SH-SY5Y (cell line): Measurements from ENCODE around the gene ZFHX3.

ENCODE experiments used
- GATA2 ChIP-seq: IDR thresholded peaks from 2 replicates; pipeline ENCODE4 v1.6.1; 2011; ENCODE audit warnings: mild to moderate bottlenecking, low read depth, low read length
- GATA3 ChIP-seq: IDR thresholded peaks from 2 replicates; pipeline ENCODE4 v1.6.1; 2011; ENCODE audit warnings: low read depth, mild to moderate bottlenecking, low read length, moderate library complexity

ZFHX3 gene

DNA sequence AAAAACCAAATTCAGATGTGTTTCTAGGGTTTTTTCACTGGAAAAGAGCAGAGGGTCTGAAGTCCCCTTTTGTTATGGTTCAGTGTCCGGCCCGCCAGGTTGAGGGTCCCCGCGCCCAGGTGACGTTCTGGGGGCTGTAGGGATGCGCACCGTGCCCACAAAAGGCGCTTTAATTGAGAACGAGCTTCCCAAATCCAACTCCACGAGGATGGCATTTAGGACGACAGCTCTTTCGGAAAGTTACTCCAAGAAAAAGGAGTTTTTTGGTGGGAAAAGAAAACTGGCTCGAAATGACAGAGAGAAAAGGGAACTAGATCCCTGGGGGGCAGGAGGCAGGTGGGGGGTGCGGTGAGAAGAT is 15.9 kb upstream of the ZFHX3 start:
- TF ChIP-seq GATA3 (no peak), GATA2 (no peak)

DNA sequence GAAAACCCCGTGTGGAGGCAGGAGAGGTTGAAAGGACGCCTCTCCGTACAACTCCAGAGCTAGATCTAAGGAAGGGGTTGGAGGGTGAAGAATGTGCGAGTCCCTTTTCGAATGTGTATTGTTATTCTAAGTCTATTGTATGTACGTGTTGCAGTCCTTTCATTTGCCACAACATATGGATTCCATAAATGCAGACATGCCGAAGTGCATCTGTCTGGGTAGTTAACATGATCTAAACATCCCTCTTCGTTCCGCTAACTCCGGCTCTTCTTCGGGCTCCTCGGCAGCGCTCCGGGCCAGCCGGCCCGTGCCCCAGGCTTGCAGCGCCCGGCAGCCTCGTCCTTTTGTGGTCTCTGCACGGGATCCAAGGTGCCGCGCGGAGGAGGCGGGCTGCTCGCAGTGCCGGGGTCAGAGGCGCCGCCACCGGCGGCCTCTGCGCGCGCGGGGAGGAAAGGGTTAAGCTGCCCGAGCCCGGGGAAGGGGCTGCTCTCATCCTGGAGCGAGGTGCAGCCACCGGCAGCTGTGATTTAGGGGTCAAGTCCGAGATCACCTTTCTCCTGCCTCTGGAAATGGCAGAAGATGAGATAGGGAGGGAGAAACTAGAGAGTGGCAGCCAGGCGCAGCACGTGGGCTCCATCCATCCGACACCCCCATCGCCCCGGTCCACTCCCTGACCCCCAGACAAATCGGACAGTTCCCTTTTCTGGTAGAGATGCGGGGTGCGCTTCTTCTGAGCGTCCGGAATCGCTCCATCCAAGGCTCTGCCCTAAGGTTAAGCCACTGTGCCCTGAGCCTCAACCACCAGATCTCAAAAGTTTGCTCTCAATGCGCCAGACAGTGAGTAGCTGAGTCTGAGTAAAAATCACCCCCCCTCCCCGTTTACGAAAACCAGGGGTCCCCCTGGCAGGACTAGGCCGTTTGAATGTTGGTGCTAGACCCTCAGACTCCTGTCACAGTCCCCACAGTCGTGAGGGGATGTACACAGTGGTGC is 15.1 kb upstream of the ZFHX3 start:
- peak; percentile 15; the same call in 1 of the 2 replicates for TF ChIP-seq GATA2
- TF ChIP-seq GATA3 = no peak

DNA sequence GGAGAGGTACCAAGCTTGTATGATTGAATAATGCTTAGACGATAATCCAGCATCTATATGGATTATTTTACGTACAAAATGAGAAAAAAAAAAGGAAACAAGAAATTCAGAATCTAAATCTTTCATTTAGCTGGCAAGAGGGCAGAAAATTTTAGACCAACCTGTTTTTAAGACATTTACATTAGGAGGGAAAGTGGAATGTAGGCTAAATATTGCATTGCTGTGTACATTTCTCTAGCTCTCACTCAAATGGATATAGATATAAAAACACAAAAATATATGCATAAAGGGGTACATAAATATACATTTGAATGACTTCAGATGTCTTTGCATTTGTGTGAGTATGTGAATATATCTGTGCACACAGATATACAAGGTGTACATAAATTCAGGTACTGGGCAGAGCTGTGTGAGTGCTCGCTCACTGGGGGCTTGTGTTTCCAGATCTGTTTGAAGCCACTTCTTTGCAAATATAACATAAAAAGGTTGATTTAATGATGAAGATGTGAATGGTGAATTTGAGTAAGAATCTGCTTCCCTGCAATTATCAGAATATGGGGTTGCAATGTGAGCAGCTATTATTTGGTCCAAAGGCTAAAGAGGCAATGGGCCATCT is 14.2 kb upstream of the ZFHX3 start:
- TF ChIP-seq GATA2 (no peak), GATA3 (no peak)

DNA sequence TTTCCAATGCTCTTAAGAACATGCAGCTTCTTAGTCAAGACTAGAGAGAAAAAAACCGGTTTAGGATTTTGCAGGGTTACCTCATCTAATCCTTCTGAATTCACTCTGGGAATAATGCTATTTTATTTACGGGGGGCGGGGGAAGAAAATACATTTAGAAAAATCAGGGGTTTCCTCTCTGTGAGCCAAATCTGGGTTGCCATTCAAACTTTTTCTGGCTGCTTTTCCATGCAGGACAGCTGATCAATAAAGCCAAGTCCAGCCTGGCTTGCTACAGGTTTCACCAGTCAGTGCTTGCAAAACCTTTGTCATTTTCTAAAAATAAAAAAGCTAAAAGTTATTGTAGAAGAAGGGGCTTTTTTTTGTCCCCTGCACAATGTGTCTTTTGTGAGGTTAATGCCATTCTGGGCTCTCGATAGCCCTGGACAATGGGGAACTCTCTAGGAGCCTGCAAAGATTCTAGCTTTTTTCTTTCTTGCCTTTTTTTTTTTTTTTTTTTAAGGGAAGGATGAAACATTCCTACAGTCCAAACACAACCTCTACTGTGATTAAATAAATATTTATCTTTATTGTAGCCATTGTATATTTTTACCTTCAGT is 13.1 kb upstream of the ZFHX3 start:
- no peak for TF ChIP-seq GATA3
- no peak for TF ChIP-seq GATA2

DNA sequence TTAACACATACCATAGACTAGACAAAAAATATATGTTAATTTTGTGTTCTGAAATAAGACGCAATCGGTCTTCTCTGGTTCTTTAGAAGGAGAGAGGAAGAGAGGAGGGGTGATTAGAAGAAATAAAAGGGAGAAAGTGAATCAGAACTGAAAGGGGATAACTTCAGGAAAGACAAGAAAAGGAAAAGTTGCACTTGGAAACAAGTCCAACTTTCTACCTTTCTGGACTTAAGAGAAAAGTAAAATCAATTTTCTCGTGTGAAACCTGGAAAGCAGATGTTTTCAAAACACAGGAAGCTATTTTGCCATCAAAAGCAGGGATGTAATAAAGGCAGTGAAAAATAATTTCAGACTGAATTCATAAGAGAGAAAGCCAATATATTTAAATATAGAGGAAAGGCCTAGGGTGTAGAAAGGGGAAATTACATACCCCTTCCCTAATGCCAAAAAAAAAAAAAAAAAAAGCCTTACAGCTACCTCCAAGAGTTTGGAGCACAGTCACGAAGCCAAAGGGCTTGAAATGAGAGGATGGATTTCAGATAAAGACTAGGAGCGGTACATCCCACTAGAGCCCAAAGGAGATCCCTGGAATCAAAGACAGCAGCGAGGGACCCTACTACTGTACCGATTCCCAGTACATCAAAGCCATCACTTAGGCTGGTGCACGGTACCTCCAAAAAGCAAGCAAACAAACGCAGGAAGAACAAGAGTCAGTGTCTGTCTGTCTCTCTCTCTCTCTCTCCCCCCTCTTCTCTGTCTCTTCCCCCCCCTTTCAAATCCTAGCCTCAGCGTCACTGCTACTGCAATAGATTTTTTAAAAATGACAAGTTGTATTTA is 12.1 kb upstream of the ZFHX3 start:
- TF ChIP-seq GATA2 (no peak), GATA3 (no peak)

DNA sequence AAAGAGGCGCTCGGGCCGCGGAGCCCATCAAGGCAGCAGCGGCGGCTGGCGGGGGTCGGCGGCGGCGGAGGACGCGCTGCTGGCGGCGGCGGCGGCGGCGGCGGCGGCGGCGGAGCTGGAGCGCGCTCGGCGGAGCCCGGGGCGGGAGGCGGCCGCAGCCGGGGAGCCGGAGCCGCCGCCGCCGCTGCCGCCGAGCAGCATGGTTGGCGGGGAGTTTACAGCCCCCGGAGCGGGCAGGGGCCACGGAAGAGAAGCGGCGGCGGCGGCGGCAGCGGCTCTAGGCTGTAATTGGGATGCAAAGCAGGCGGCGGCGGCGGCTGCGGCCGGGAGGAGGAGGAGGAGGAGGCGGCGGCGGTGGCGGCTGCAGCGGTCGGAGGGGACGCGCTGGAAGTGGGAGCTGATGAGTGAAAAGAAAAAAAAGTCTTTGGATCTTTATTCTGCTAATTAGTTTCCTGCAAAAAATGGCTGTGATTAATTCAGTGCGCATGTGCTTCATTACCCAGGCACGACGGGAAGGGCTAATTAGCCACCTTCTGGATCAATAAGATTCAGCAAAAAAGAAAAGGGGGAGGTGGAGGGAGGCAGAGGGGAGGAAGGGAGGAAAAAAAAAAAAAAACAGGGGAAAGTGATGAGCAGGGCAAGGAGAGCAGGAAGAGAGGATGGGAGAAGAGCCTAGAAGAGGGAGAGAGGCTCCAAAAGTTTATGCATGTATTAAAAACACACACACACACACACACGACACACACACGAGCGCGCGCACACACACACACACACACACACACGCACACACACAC is 10.9 kb upstream of the ZFHX3 start:
- TF ChIP-seq GATA2 (no peak), GATA3 (no peak)

DNA sequence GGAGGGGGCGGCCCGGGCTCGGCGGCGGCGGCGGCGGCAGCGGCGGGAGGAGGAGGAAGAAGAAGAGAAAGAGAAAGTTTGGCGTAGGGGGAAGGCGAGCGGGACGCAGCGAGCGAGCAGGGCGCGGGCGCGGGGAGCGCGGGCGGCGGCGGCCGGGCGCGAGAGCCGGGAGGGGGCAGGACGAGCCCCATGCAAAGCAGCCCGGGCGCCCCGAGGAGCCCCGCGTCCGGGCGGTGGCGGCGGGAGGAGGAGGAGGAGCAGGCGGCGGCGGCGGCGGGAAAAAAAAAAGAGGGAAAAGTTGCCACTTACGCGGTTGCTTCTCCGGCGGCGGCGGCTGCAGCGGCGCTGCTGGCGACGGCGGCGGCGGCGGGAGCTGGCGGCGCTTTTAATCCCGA is 10.3 kb upstream of the ZFHX3 start:
- TF ChIP-seq GATA3 = no peak
- TF ChIP-seq GATA2 = no peak

DNA sequence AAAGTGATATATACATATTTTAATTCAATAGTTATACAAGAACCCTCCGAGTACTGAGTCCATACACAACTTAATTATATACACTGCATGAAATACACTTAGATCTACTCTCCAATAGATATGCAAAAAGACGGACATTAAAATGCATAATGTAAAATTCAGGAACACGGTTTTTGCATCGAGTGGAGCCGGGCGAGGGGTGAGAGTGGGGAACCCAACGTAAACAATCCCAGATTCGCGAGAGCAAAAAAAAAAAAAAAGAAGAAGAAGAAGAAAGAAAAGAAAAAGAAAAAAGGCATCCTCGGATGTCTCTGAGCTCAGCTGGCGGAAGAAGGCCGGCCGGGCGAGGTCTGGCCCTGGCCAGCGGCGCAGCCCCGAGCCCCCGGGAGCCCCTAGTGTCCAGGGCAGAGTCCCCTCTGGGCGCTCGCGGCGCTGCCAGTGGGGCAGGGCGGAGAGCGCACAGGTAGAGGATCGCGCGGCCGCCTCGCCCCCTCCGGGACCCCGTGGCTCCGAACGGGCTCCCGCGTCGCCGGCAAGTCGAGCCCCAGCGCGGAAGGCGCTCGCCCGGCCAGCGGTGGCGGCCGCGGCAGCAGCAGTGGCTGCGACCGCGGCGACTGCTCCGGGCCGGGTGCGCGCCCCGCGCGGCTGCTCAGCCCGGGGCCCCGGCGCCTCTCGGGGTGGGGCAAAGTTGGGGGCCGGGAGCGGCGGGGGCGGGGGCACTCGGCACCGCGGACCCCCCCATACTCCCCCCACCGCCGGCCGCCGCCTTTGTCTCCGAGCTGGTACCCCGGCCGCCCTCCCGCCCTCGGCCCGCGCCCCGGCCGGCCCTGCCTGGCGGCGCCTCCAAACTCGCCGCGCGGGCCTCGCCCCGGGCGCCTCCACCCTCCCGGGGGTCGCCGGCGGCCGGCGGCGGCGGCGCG is 9.6 kb upstream of the ZFHX3 start:
- TF ChIP-seq GATA3 (no peak), GATA2 (no peak)

DNA sequence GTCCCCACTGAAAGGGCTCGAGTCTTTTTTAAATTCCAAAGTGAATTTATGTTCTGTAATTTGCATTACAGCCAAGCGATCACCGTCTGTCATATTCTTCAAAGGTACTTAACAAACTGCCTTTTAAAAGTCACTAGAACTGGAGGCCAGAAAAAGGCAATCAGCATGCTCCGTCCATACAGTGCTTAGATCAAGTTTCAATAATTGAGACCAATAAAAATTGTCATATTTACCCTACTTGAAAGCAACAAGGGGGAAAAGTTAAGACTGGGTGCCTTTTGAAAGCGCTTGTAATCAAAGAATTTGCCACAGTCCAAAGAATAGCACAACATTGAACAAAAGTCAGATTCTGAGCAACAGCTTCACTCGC is 9.0 kb upstream of the ZFHX3 start:
- TF ChIP-seq GATA3 (no peak), GATA2 (no peak)

DNA sequence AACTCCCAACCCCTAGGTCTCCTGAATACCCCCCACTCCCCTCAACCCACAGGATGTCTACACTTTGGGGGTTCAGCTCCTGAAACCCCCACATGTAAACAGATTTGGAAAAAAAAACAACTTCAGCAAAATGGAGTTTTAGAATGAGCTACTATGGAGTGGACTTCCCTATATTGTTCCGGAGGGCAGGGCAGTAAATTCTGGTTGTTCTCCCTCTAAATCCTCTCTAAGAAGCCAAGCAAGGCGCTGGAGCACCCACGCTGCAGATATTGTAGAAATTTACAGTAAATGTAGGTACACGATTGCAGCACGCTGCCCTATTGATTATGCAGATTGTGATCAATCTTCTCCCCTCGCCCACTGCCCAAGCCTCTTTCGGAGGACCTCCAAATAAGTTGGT is 8.5 kb upstream of the ZFHX3 start:
- no peak for TF ChIP-seq GATA3
- no peak for TF ChIP-seq GATA2

DNA sequence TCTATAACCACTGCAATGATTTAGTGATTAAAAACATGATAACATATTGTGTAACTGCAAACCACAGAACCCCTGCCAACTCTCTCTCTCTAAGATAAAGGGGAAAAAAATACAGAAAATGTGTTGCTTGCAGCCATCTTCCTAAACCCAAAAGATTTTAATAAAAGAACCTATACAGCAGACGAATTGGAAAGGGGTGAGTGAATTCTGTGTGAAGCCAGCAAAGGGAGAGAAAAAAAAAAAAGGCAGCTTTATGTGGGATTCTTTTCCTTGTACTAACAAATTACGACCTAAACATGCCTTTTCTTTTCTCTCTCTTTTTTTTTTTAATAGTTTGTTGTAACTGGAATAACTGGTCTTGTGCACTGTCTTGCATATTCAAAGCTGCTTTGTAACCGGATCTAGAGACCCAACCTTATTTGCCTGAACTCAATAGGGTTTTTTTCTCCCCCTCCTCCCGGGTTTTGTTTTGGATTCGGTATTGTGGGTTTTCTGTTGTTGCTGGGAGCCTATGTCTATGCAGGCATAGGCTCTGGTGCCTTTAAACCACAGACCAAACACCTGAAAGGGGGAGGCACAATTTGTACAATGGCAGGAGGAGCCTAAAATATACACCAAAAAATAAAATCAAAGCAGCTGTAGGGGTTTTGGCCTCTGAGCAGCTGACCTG is 7.0 kb upstream of the ZFHX3 start:
- peak; percentile 27; the same call in 1 of the 2 replicates for TF ChIP-seq GATA2
- TF ChIP-seq GATA3 = no peak

DNA sequence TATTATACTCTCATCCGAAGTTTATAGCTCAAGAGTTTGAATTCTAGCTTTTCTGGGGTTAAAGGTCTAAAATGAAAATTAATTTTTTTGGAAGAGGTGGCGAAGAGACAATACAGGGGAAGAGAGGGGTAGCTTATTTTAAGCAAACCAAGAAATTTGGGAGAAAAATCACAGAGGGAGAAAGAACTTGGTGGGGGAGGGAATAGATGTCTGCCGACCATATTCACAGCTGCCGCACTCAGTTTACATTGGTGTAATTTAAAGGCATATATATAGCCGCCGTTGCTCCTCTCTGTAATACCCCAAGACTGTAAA is 6.5 kb upstream of the ZFHX3 start:
- TF ChIP-seq GATA2 (no peak), GATA3 (no peak)
